HepG2 (cell line): Measurements from ENCODE around the gene TRIM59. TPM values are rescaled to one million over a fixed set of nuclear protein-coding genes. Genes with fewer than 3 reads are reported as not detected.

Source experiments
- ATAC-seq: fragments of 200-7000 bp; cut with Tn5 transposase; 3 replicates; pipeline ENCODE4 v1.9.1; 2020; ENCODE audit warnings: mild to moderate bottlenecking, moderate library complexity
- BruUV-seq: library from RNA; stranded (reverse); fragments of 400-500 nt; replicated peaks from 2 replicates; lab custom pipeline; 2021; lab: Mats Ljungman, UMichigan
- CTCF ChIA-PET: fragments of 300-600 bp; formaldehyde crosslinking; extraction: SDS; loops from one replicate; lab custom pipeline; 2021; ENCODE audit warnings: low total read pairs, inconsistent platforms, low intra/inter-chr PET ratio; lab: Yijun Ruan, JAX
- POLR2A ChIA-PET: fragments of 350-600 bp; sonication (Branson Sonifier 250); formaldehyde crosslinking; loops from one replicate; lab custom pipeline; 2020; ENCODE audit warnings: antibody characterized with exemption, inconsistent platforms; lab: Yijun Ruan, JAX
- DNase-seq: peaks from one replicate; pipeline ENCODE4 v3.0.0-alpha.2; 2015; ENCODE audit warnings: low spot score
- FAIRE-seq: peaks from 3 replicates; lab custom pipeline; 2011; peaks lifted over from hg19 to GRCh38; lab: Jason Lieb, UNC
- H2AFZ ChIP-seq: one replicate; pipeline ENCODE4 v1.6.1; 2011; ENCODE audit warnings: low read length, inconsistent platforms
- H3K27ac ChIP-seq: fragments of 300-600 bp; 3 replicates; pipeline ENCODE4 v1.8.0; 2011; ENCODE audit warnings: mixed run types, mild to moderate bottlenecking, mixed read lengths, low read length, inconsistent platforms; ENCODE audit not compliant: insufficient read depth; ENCODE audit errors: extremely low read length
- H3K27me3 ChIP-seq, 2 experiments: fragments of 200-600 bp in 1 of 2; 2 replicates in 1 of 2; 3 replicates in 1 of 2; pipeline versions ENCODE4 v1.6.0 to v1.8.0; 2011; ENCODE audit warnings: low read length in 2 of 2, mild to moderate bottlenecking in 2 of 2, moderate library complexity in 2 of 2, inconsistent platforms in 1 of 2; ENCODE audit not compliant: insufficient read depth in 2 of 2, control insufficient read depth in 1 of 2
- H3K36me3 ChIP-seq, 2 experiments: fragments of 200-600 bp in 1 of 2; replicated peaks in 1 of 2; 2 replicates in 1 of 2; 3 replicates in 1 of 2; pipeline versions ENCODE4 v1.5.1 to v1.8.0; 2011; ENCODE audit warnings: low read length in 2 of 2, inconsistent platforms in 1 of 2; ENCODE audit not compliant: insufficient read depth in 2 of 2, control insufficient read depth in 1 of 2
- H3K4me1 ChIP-seq: 2 replicates; pipeline ENCODE4 v1.5.1; 2012; ENCODE audit warnings: low read length, inconsistent platforms; ENCODE audit not compliant: insufficient read depth
- H3K4me2 ChIP-seq: 2 replicates; pipeline ENCODE4 v1.6.0; 2011; ENCODE audit warnings: low read depth, low read length, inconsistent platforms
- H3K4me3 ChIP-seq, 3 experiments: fragments of 200-600 bp in 1 of 3; sonication (generic), shearing (Covaris generic) in 1 of 3; replicated peaks in 1 of 3; 2 replicates each; pipeline ENCODE4 v1.5.1; 2011 to 2016; ENCODE audit warnings: low read length in 3 of 3, inconsistent platforms in 2 of 3, low read depth in 2 of 3, mild to moderate bottlenecking in 2 of 3, control low read depth in 1 of 3, mixed read lengths in 1 of 3; ENCODE audit not compliant: insufficient read depth in 1 of 3
- H3K79me2 ChIP-seq: one replicate; pipeline ENCODE4 v1.6.1; 2011; ENCODE audit warnings: low read length, inconsistent platforms; ENCODE audit not compliant: insufficient read depth
- H3K9ac ChIP-seq: 2 replicates; pipeline ENCODE4 v1.6.0; 2011; ENCODE audit warnings: mild to moderate bottlenecking, low read depth, low read length, inconsistent platforms; ENCODE audit not compliant: insufficient read depth
- H3K9me3 ChIP-seq: 2 replicates; pipeline ENCODE4 v1.5.1; 2012; ENCODE audit warnings: mild to moderate bottlenecking, low read length
- H4K20me1 ChIP-seq: 2 replicates; pipeline ENCODE4 v1.6.0; 2011; ENCODE audit warnings: inconsistent platforms, mild to moderate bottlenecking, low read length, moderate library complexity; ENCODE audit not compliant: insufficient read depth
- KDM3A ChIP-seq: IDR thresholded peaks from 2 replicates; pipeline ENCODE4 v1.6.1; 2018; ENCODE audit warnings: low read depth, missing compliant biosample characterization
- MXD4 ChIP-seq: IDR thresholded peaks from 2 replicates; pipeline ENCODE4 v1.6.1; 2016; ENCODE audit warnings: mild to moderate bottlenecking, missing biosample characterization, missing genetic modification reagents
- ONECUT2 ChIP-seq: sonication (generic); formaldehyde crosslinking; IDR thresholded peaks from 2 replicates; pipeline ENCODE4 v1.4.0; 2020; ENCODE audit warnings: missing genetic modification reagents
- ZKSCAN8 ChIP-seq: IDR thresholded peaks from 2 replicates; pipeline ENCODE4 v1.6.1; 2016; ENCODE audit warnings: borderline replicate concordance, missing genetic modification reagents, missing compliant biosample characterization
- ZNF33A ChIP-seq: sonication (generic); formaldehyde crosslinking; IDR thresholded peaks from 2 replicates; pipeline ENCODE4 v1.5.1; 2020; ENCODE audit warnings: missing genetic modification reagents, mild to moderate bottlenecking, moderate library complexity, borderline replicate concordance
- ZNF879 ChIP-seq: sonication (generic); formaldehyde crosslinking; IDR thresholded peaks from 2 replicates; pipeline ENCODE4 v1.8.1; 2023; ENCODE audit warnings: missing genetic modification reagents
- ZSCAN12 ChIP-seq: sonication (generic); formaldehyde crosslinking; IDR thresholded peaks from 2 replicates; pipeline ENCODE4 v1.9.0; 2021; ENCODE audit warnings: mild to moderate bottlenecking, missing genetic modification reagents
- WGBS: methylation state at CpG from one replicate; pipeline ENCODE4 v1.1.6; 2017; ENCODE audit warnings: low lambda C conversion rate; 5-methylcytosine and 5-hydroxymethylcytosine counted together
- in situ Hi-C: cut with HindIII; loops from 2 replicates; pipeline ENCODE4 v1.10.0; 2017; ENCODE audit warnings: low pct_unique_long_range_greater_than_20kb; ENCODE audit not compliant: extremely low pct_ligation_motif_present
- intact Hi-C: fragments of 100-400 bp; cut with micrococcal nuclease; formaldehyde crosslinking; loops from one replicate; pipeline ENCODE4 v1.10.0; 2022; ENCODE audit not compliant: unreplicated experiment
- polyA plus RNA-seq, 8 experiments: library from polyadenylated mRNA; depleted of rRNA in 3 of 8; stranded (reverse) in 7 of 8; unstranded in 1 of 8; fragments of >200 nt; fragmentation: Illumina TruSeq in 4 of 8; extraction: Trizol in 4 of 8; gene quantifications; 2 replicates each; pipeline versions ENCODE4 v1.2.1 to v1.2.3, GENCODE V29; 2011 to 2016; ENCODE audit warnings: low read depth in 4 of 8, missing spikeins in 1 of 8, mixed read lengths in 1 of 8; ENCODE audit not compliant: insufficient read depth in 1 of 8
- total RNA-seq, 5 experiments: library from RNA; depleted of rRNA; stranded (reverse); fragments of >200 nt; fragmentation: Illumina TruSeq; extraction: Trizol; gene quantifications; 2 replicates each; pipeline ENCODE4 v1.2.3, GENCODE V29; 2016; ENCODE audit warnings: low read depth in 1 of 5
- TF ChIP-seq, protein P1 (sequence below): sonication (generic); formaldehyde crosslinking; IDR thresholded peaks from 2 replicates; pipeline ENCODE4 v1.5.1; 2020; ENCODE audit warnings: mild to moderate bottlenecking, missing genetic modification reagents, moderate library complexity
- TF ChIP-seq, protein P2 (sequence below): sonication (generic); formaldehyde crosslinking; IDR thresholded peaks from 2 replicates; pipeline ENCODE4 v1.4.0; 2020; ENCODE audit warnings: mild to moderate bottlenecking, missing genetic modification reagents
- TF ChIP-seq, protein P3 (sequence below): sonication (generic); formaldehyde crosslinking; IDR thresholded peaks from 2 replicates; pipeline ENCODE4 v1.5.0; 2020; ENCODE audit warnings: missing genetic modification reagents

The TRIM59 gene
- total and polyA plus RNA-seq, 2 of the 13 experiments (the other 11 are each of a cell fraction or from before 2014, with no cell fraction given), result 1.3 to 3.2 TPM

DNA sequence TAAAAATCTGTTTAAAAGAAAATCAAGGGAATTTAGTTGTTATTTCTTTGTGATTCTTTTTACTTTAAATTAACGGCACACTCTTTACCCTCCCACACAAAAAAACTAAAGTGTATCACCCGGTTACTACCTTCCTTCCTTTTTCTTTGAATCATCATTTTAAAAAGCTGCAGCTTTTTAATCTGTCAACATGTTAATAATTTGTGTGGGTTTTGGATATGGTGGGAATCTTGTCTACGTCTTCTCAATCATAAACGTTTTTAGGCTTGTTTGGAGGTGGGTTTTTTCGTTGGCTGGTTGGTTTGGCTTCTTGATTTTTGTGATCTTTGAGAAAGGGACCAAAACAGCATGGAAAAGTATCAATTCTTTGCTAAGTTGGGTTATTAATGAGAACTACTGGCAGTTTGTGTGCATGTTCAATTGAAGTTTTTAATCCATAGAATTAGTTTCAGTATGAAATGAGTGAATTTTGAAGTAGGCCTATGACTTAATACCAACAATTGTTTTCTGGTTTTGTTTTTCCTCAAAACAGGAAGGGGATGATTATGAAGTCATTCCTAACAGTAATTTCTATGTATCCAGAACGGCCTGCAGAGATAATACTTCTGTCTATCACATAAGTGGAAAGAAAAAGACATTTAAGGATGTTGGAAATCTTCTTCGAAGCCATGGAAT, 45.7 kb downstream of the TRIM59 start:
- Histone ChIP-seq H3K9ac (peak overlapping the region; percentile 12), H4K20me1 (peaks cover 9% of the 10 kb centered on the region; the same call in 1 of the 2 replicates), H3K9me3 (no peaks in the 10 kb centered on the region), H2AFZ (no peak overlapping the region), H3K27me3 (no peaks in the 10 kb centered on the region; a peak in 1 of 5 replicates), H3K4me1 (peaks cover 21% of the 10 kb centered on the region), H3K4me3 (peak overlapping the region in 2 of 3 experiments; percentile 94; a peak in 3 of 6 replicates), H3K79me2 (peaks cover 91% of the 10 kb centered on the region), H3K36me3 (peaks cover 0 to 7% of the 10 kb centered on the region in 2 experiments; a peak in 2 of 5 replicates), H3K4me2 (peak overlapping the region; percentile 75), H3K27ac (peak overlapping the region; percentile 98)
- BruUV-seq, result no TSS peak
- ChIA-PET CTCF (no interaction called here), POLR2A (no interaction called here)
- WGBS, result 54% methylated on average over 7 of the region's 7 CpGs
- TF ChIP-seq ZNF33A, result no peak
- ATAC-seq (no peak), DNase-seq (no peak), FAIRE-seq (no peak)
- in situ Hi-C loops (loop anchor here (25.0 kb wide), 1 partner anchor 367 kb away; no protein-coding TSS in a partner anchor), intact Hi-C loops (no loop called here)

DNA sequence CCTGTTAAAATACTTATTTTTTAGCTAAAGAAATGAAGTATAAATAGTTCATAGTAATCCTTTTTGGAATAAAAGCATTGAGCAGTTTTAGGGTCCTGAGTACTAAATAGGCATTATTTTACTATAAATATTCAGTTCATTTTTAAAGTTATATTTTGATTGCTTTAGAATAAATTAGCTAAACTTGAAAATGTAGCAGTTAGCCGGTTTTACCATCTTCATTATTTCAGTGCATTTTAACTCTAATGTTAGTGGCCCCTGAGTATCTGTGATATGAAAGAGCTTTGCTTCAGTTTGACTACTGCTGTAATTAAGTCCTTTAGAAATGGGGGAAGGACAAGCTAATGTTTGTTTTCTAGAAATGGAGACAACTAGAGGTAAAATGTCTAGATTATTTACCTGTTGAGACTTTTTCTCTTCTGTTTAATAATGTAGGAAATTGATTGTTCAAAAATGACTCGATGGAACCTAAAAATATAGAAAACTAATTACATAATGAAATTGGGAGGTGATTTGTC, 46.5 kb downstream of the TRIM59 start:
- H3K4me3 ChIP-seq, result peak overlapping the region; percentile 87 to 94 (median 94); a peak in 5 of 6 replicates
- H3K4me1 ChIP-seq, result peaks cover 25% of the 10 kb centered on the region
- H4K20me1 ChIP-seq, result peaks cover 9% of the 10 kb centered on the region; the same call in 1 of the 2 replicates
- DNase-seq (no peak), ATAC-seq (no peak), FAIRE-seq (no peak)
- in situ Hi-C loops, result loop anchor here (25.0 kb wide), 1 partner anchor 366 kb away; no protein-coding TSS in a partner anchor
- peaks cover 0 to 7% of the 10 kb centered on the region in 2 experiments; a peak in 2 of 5 replicates for H3K36me3 ChIP-seq
- H3K79me2 ChIP-seq, result peaks cover 93% of the 10 kb centered on the region
- H3K9ac ChIP-seq, result peak overlapping the region; percentile 96
- H3K4me2 ChIP-seq, result peak overlapping the region; percentile 75
- H3K27me3 ChIP-seq, result no peaks in the 10 kb centered on the region; a peak in 1 of 5 replicates
- TF ChIP-seq MXD4 (CRISPR knock-in tag) (no peak), ZNF879 (CRISPR knock-in tag) (no peak), ZKSCAN8 (CRISPR knock-in tag) (no peak), ZSCAN12 (CRISPR knock-in tag) (no peak), KDM3A (CRISPR knock-in tag) (no peak), ONECUT2 (CRISPR knock-in tag) (no peak)
- TF ChIP-seq, protein P1, sequence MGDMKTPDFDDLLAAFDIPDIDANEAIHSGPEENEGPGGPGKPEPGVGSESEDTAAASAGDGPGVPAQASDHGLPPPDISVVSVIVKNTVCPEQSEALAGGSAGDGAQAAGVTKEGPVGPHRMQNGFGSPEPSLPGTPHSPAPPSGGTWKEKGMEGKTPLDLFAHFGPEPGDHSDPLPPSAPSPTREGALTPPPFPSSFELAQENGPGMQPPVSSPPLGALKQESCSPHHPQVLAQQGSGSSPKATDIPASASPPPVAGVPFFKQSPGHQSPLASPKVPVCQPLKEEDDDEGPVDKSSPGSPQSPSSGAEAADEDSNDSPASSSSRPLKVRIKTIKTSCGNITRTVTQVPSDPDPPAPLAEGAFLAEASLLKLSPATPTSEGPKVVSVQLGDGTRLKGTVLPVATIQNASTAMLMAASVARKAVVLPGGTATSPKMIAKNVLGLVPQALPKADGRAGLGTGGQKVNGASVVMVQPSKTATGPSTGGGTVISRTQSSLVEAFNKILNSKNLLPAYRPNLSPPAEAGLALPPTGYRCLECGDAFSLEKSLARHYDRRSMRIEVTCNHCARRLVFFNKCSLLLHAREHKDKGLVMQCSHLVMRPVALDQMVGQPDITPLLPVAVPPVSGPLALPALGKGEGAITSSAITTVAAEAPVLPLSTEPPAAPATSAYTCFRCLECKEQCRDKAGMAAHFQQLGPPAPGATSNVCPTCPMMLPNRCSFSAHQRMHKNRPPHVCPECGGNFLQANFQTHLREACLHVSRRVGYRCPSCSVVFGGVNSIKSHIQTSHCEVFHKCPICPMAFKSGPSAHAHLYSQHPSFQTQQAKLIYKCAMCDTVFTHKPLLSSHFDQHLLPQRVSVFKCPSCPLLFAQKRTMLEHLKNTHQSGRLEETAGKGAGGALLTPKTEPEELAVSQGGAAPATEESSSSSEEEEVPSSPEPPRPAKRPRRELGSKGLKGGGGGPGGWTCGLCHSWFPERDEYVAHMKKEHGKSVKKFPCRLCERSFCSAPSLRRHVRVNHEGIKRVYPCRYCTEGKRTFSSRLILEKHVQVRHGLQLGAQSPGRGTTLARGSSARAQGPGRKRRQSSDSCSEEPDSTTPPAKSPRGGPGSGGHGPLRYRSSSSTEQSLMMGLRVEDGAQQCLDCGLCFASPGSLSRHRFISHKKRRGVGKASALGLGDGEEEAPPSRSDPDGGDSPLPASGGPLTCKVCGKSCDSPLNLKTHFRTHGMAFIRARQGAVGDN (CRISPR knock-in tag), result no peak
- TF ChIP-seq, protein P2, sequence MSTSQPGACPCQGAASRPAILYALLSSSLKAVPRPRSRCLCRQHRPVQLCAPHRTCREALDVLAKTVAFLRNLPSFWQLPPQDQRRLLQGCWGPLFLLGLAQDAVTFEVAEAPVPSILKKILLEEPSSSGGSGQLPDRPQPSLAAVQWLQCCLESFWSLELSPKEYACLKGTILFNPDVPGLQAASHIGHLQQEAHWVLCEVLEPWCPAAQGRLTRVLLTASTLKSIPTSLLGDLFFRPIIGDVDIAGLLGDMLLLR, result no peak
- TF ChIP-seq, protein P3, sequence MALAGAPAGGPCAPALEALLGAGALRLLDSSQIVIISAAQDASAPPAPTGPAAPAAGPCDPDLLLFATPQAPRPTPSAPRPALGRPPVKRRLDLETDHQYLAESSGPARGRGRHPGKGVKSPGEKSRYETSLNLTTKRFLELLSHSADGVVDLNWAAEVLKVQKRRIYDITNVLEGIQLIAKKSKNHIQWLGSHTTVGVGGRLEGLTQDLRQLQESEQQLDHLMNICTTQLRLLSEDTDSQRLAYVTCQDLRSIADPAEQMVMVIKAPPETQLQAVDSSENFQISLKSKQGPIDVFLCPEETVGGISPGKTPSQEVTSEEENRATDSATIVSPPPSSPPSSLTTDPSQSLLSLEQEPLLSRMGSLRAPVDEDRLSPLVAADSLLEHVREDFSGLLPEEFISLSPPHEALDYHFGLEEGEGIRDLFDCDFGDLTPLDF (CRISPR knock-in tag), result no peak
- ChIA-PET CTCF (no interaction called here), POLR2A (no interaction called here)
- BruUV-seq, result no TSS peak
- 8% methylated on average over 2 of the region's 2 CpGs for WGBS
- intact Hi-C loops, result no loop called here
- no peaks in the 10 kb centered on the region for H3K9me3 ChIP-seq
- H2AFZ ChIP-seq, result no peak overlapping the region
- H3K27ac ChIP-seq, result peak overlapping the region; percentile 98
